IPS-18a (cell line): ENCODE data around the gene TRIM38.
A peak's percentile ranks its signal among the peaks of the same experiment; 100 is the strongest.

Experiments
- H3K27ac ChIP-seq: one replicate; pipeline ENCODE4 v1.5.1; 2013; ENCODE audit warnings: low read length
- H3K27me3 ChIP-seq: one replicate; pipeline ENCODE4 v1.6.1; 2013; ENCODE audit warnings: mild to moderate bottlenecking, low read length; ENCODE audit not compliant: control insufficient read depth, insufficient read depth
- H3K36me3 ChIP-seq: one replicate; pipeline ENCODE4 v1.6.1; 2013; ENCODE audit warnings: low read depth, low read length; ENCODE audit not compliant: control insufficient read depth
- H3K4me1 ChIP-seq: one replicate; pipeline ENCODE4 v1.6.1; 2013; ENCODE audit warnings: low read depth, low read length; ENCODE audit not compliant: control insufficient read depth
- H3K4me3 ChIP-seq: one replicate; pipeline ENCODE4 v1.5.1; 2013; ENCODE audit warnings: low read length
- H3K9ac ChIP-seq: one replicate; pipeline ENCODE4 v1.6.1; 2013; ENCODE audit warnings: mild to moderate bottlenecking, low read length, moderate library complexity
- H3K9me3 ChIP-seq: one replicate; pipeline ENCODE4 v1.6.1; 2013; ENCODE audit warnings: low read depth, low read length; ENCODE audit not compliant: control insufficient read depth

The TRIM38 gene

GRCh38 chr6:25962149-25963127, at the start of gene TRIM38:
TRIM38 (plus strand) TSS chr6:25962802; CDS start chr6:25966523, 3,721 bp downstream.
- Histone ChIP-seq H3K36me3 (no peaks in the 10 kb centered on the region), H3K4me1 (peaks cover 28% of the 10 kb centered on the region), H3K27ac (no peak within 1 kb of the TSS), H3K27me3 (no peaks in the 10 kb centered on the region), H3K9me3 (no peaks in the 10 kb centered on the region), H3K4me3 (peak within 1 kb of the TSS; percentile 32), H3K9ac (no peak within 1 kb of the TSS)

- no peak overlapping the region for H3K4me3 ChIP-seq
- no peaks in the 10 kb centered on the region for H3K27me3 ChIP-seq
- H3K9me3 ChIP-seq: no peaks in the 10 kb centered on the region
- H3K27ac ChIP-seq: no peak overlapping the region
- no peaks in the 10 kb centered on the region for H3K36me3 ChIP-seq
- no peaks in the 10 kb centered on the region for H3K4me1 ChIP-seq
- H3K9ac ChIP-seq: no peak overlapping the region
Measured at GRCh38 chr6:25913741-25914140, 48.9 kb upstream of the TRIM38 start.

- Histone ChIP-seq H3K36me3 (no peaks in the 10 kb centered on the region), H3K4me1 (no peaks in the 10 kb centered on the region), H3K27ac (no peak overlapping the region), H3K9ac (no peak overlapping the region), H3K27me3 (no peaks in the 10 kb centered on the region), H3K4me3 (no peak overlapping the region), H3K9me3 (no peaks in the 10 kb centered on the region)
Measured at GRCh38 chr6:25916330-25916729, 46.3 kb upstream of the TRIM38 start.

GRCh38 chr6:25916789-25917490, 45.7 kb upstream of the TRIM38 start:
- Histone ChIP-seq H3K4me3 (no peak overlapping the region), H3K36me3 (no peaks in the 10 kb centered on the region), H3K9ac (no peak overlapping the region)

GRCh38 chr6:25918083-25918683, 44.4 kb upstream of the TRIM38 start:
- Histone ChIP-seq H3K4me1 (no peaks in the 10 kb centered on the region), H3K36me3 (no peaks in the 10 kb centered on the region), H3K4me3 (no peak overlapping the region), H3K27me3 (no peaks in the 10 kb centered on the region), H3K9me3 (no peaks in the 10 kb centered on the region), H3K9ac (no peak overlapping the region), H3K27ac (no peak overlapping the region)

More at GRCh38 chr6:25916789-25917490, 45.7 kb upstream of the TRIM38 start:
- Histone ChIP-seq H3K27me3 (no peaks in the 10 kb centered on the region), H3K4me1 (no peaks in the 10 kb centered on the region), H3K9me3 (no peaks in the 10 kb centered on the region), H3K27ac (no peak overlapping the region)

- Histone ChIP-seq H3K4me1 (no peaks in the 10 kb centered on the region), H3K9me3 (no peaks in the 10 kb centered on the region)
Measured at GRCh38 chr6:25919657-25920056, 42.9 kb upstream of the TRIM38 start.

GRCh38 chr6:25921525-25922203, 40.9 kb upstream of the TRIM38 start:
- Histone ChIP-seq H3K36me3 (no peaks in the 10 kb centered on the region), H3K27me3 (no peaks in the 10 kb centered on the region), H3K4me1 (no peaks in the 10 kb centered on the region), H3K9me3 (no peaks in the 10 kb centered on the region), H3K4me3 (no peak overlapping the region), H3K9ac (no peak overlapping the region), H3K27ac (no peak overlapping the region)

More at GRCh38 chr6:25919657-25920056, 42.9 kb upstream of the TRIM38 start:
- Histone ChIP-seq H3K4me3 (no peak overlapping the region), H3K9ac (no peak overlapping the region), H3K27ac (no peak overlapping the region), H3K36me3 (no peaks in the 10 kb centered on the region), H3K27me3 (no peaks in the 10 kb centered on the region)

GRCh38 chr6:25922301-25922700, 40.3 kb upstream of the TRIM38 start:
- Histone ChIP-seq H3K4me3 (no peak overlapping the region), H3K27ac (no peak overlapping the region), H3K36me3 (no peaks in the 10 kb centered on the region), H3K27me3 (no peaks in the 10 kb centered on the region), H3K4me1 (no peaks in the 10 kb centered on the region), H3K9me3 (no peaks in the 10 kb centered on the region), H3K9ac (no peak overlapping the region)

GRCh38 chr6:25925876-25926275, 36.7 kb upstream of the TRIM38 start:
- no peak overlapping the region for H3K4me3 ChIP-seq
- no peaks in the 10 kb centered on the region for H3K27me3 ChIP-seq
- no peaks in the 10 kb centered on the region for H3K4me1 ChIP-seq
- no peaks in the 10 kb centered on the region for H3K36me3 ChIP-seq
- no peak overlapping the region for H3K27ac ChIP-seq
- H3K9me3 ChIP-seq: no peaks in the 10 kb centered on the region
- no peak overlapping the region for H3K9ac ChIP-seq

- no peaks in the 10 kb centered on the region for H3K27me3 ChIP-seq
- H3K4me3 ChIP-seq: no peak overlapping the region
- no peaks in the 10 kb centered on the region for H3K9me3 ChIP-seq
- no peak overlapping the region for H3K27ac ChIP-seq
- no peaks in the 10 kb centered on the region for H3K36me3 ChIP-seq
- H3K9ac ChIP-seq: no peak overlapping the region
- no peaks in the 10 kb centered on the region for H3K4me1 ChIP-seq
Measured at GRCh38 chr6:25927178-25927577, 35.4 kb upstream of the TRIM38 start.

- H3K27me3 ChIP-seq: no peaks in the 10 kb centered on the region
- H3K4me3 ChIP-seq: no peak overlapping the region
- H3K9me3 ChIP-seq: no peaks in the 10 kb centered on the region
- H3K9ac ChIP-seq: no peak overlapping the region
- H3K4me1 ChIP-seq: no peaks in the 10 kb centered on the region
- H3K36me3 ChIP-seq: no peaks in the 10 kb centered on the region
- H3K27ac ChIP-seq: no peak overlapping the region
Measured at GRCh38 chr6:25927756-25928216, 34.8 kb upstream of the TRIM38 start.
